ENCODE measurements around the gene ST3GAL6.

GRCh38 chr3:98797905-98798304, 34.8 kb downstream of the ST3GAL6 start:
- TF ChIP-seq, protein P1, sequence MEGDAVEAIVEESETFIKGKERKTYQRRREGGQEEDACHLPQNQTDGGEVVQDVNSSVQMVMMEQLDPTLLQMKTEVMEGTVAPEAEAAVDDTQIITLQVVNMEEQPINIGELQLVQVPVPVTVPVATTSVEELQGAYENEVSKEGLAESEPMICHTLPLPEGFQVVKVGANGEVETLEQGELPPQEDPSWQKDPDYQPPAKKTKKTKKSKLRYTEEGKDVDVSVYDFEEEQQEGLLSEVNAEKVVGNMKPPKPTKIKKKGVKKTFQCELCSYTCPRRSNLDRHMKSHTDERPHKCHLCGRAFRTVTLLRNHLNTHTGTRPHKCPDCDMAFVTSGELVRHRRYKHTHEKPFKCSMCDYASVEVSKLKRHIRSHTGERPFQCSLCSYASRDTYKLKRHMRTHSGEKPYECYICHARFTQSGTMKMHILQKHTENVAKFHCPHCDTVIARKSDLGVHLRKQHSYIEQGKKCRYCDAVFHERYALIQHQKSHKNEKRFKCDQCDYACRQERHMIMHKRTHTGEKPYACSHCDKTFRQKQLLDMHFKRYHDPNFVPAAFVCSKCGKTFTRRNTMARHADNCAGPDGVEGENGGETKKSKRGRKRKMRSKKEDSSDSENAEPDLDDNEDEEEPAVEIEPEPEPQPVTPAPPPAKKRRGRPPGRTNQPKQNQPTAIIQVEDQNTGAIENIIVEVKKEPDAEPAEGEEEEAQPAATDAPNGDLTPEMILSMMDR (IDR thresholded peaks at IDR 0.05 in 4 of 5, conservative IDR thresholded peaks at IDR 0.05 in 1 of 5) = no peak
- no peak for TF ChIP-seq POLR2A (IDR thresholded peaks at IDR 0.05)

Measured in gastrocnemius medialis (tissue), 4 donors.